ENCODE measurements around the gene LIMS1. TPM values are rescaled to one million over a fixed set of nuclear protein-coding genes. Genes with fewer than 3 reads are reported as not detected.

LIMS1 gene
- total and polyA plus RNA-seq, 10 donors: 8.9 to 104 (median 61.2) TPM

- TF ChIP-seq CTCF (IDR thresholded peaks at IDR 0.05 in 8 of 11, conservative IDR thresholded peaks at IDR 0.05 in 3 of 11) (no peak), POLR2A (IDR thresholded peaks at IDR 0.05) (no peak)
- no peak for DNase-seq
- Histone ChIP-seq H3K27ac (no peak overlapping the region), H3K4me3 (no peak overlapping the region), H3K27me3 (replicated peaks in 1 of 7) (no peaks in the 10 kb centered on the region), H3K36me3 (no peaks in the 10 kb centered on the region), H3K4me1 (peaks cover 0 to 23% (median 12%) of the 10 kb centered on the region in 6 donors), H3K9me3 (peaks cover 0 to 4% (median 0%) of the 10 kb centered on the region in 8 donors)
- 33 to 59% (median 54%) methylated on average over 1 of the region's 1 CpG for WGBS, 5 donors
- intact Hi-C loops (cut with DNase I; ENCODE audit: low total_unique reads): no loop called here
Observed at GRCh38 chr2:108560895-108561530, 26.7 kb downstream of the LIMS1 start.

GRCh38 chr2:108562274-108562673 is 28.0 kb downstream of the LIMS1 start:
- DNase-seq: no peak
- WGBS, 5 donors: 89 to 99% (median 96%) methylated on average over 2 of the region's 2 CpGs
- no peaks in the 10 kb centered on the region for H3K27me3 ChIP-seq (replicated peaks in 1 of 7)
- no peak overlapping the region for H3K4me3 ChIP-seq
- peaks cover 0 to 4% (median 0%) of the 10 kb centered on the region in 8 donors for H3K9me3 ChIP-seq
- TF ChIP-seq POLR2AphosphoS5 (IDR thresholded peaks at IDR 0.05): no peak
- no peak for TF ChIP-seq CTCF (IDR thresholded peaks at IDR 0.05 in 8 of 11, conservative IDR thresholded peaks at IDR 0.05 in 3 of 11)
- no peak for TF ChIP-seq POLR2A (IDR thresholded peaks at IDR 0.05)
- intact Hi-C loops (cut with DNase I; ENCODE audit: low total_unique reads): no loop called here
- no peak overlapping the region for H3K27ac ChIP-seq
- H3K4me1 ChIP-seq: peaks cover 0 to 35% (median 16%) of the 10 kb centered on the region in 6 donors
- H3K36me3 ChIP-seq: no peaks in the 10 kb centered on the region

- intact Hi-C loops (cut with DNase I; ENCODE audit: low total_unique reads): no loop called here
- H3K4me3 ChIP-seq: no peak overlapping the region
- no peak for TF ChIP-seq POLR2AphosphoS5 (IDR thresholded peaks at IDR 0.05)
- no peak for TF ChIP-seq CTCF (IDR thresholded peaks at IDR 0.05 in 8 of 11, conservative IDR thresholded peaks at IDR 0.05 in 3 of 11)
- no peak for TF ChIP-seq POLR2A (IDR thresholded peaks at IDR 0.05)
- WGBS, 5 donors: 65 to 83% (median 80%) methylated on average over 6 of the region's 6 CpGs
- no peak overlapping the region for H3K27ac ChIP-seq
- H3K4me1 ChIP-seq: peaks cover 0 to 32% (median 16%) of the 10 kb centered on the region in 6 donors
- no peak for DNase-seq
- peaks cover 0 to 4% (median 0%) of the 10 kb centered on the region in 8 donors for H3K9me3 ChIP-seq
- H3K36me3 ChIP-seq: no peaks in the 10 kb centered on the region
- no peaks in the 10 kb centered on the region for H3K27me3 ChIP-seq (replicated peaks in 1 of 7)
Observed at GRCh38 chr2:108564510-108564909, 30.2 kb downstream of the LIMS1 start.

GRCh38 chr2:108565778-108566375 is 31.6 kb downstream of the LIMS1 start:
- H3K4me1 ChIP-seq: peaks cover 0 to 33% (median 15%) of the 10 kb centered on the region in 6 donors
- 62 to 82% (median 72%) methylated on average over 3 of the region's 3 CpGs for WGBS, 5 donors
- no peaks in the 10 kb centered on the region for H3K36me3 ChIP-seq
- H3K9me3 ChIP-seq: peaks cover 0 to 4% (median 0%) of the 10 kb centered on the region in 8 donors
- no peak for DNase-seq
- H3K27me3 ChIP-seq (replicated peaks in 1 of 7): no peaks in the 10 kb centered on the region
- H3K27ac ChIP-seq: peak overlapping the region in 4 of 8 donors; percentile 12 to 29 (median 18)
- no peak overlapping the region for H3K4me3 ChIP-seq
- no peak for TF ChIP-seq CTCF (IDR thresholded peaks at IDR 0.05 in 8 of 11, conservative IDR thresholded peaks at IDR 0.05 in 3 of 11)
- TF ChIP-seq POLR2AphosphoS5 (IDR thresholded peaks at IDR 0.05): no peak
- no peak for TF ChIP-seq POLR2A (IDR thresholded peaks at IDR 0.05)
- intact Hi-C loops (cut with DNase I; ENCODE audit: low total_unique reads): no loop called here
